ENCODE results near the gene KRT17. TPM values are rescaled to one million over a fixed set of nuclear protein-coding genes. Genes with fewer than 3 reads are reported as not detected.

Gene KRT17
- total and polyA plus RNA-seq, 9 of the 15 experiments (the other 6 are each of a cell fraction or from before 2014, with no cell fraction given): 0.23 to 0.25 TPM; not detected in 7

DNA sequence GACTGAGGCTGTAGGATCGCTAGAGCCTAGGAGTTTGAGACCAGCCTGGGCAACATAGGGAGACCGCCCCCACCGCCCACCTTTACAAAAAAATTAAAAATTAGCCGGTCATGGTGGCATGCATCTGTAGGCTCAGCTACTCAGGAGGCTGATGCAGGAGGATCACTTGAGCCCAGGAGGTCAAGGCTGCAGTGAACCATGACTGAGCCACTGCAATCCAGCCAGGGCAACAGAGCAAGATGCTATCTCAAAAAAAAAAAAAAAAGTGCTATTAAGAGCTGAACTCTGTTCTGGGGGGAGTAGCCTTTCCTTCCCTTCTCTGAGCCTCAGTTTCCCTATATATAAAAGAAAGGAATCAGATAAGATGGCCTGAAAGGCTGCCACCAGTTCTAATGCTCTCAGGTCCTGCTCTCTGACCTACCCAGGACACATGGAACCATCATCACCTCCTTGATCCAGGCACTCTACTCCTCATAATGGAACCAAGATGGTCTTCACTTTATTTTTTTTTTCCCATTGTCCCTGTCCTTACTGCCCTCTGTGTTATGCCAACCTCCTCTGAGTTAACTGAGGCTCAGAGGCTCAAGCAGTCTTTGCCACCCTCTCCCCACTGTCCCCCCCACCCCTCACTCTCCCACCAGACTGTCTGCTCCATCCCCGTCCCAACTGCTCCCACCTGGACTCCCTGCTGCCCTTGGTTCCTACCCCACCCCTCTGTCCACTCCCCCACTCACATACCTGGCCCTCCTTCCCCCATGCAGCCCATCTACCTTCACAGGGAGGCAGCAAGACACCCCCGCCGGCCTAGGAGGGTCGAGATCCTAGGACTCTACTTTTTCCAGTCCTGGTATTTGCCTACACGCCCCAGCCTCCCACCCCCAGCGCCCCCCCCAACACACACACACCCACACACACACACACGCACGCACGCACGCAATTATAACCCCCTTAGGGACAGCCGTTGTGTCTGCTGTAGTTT lies 40.5 kb upstream of the KRT17 start (continued):
- TF ChIP-seq HEY1 (CRISPR knock-in tag; IDR thresholded peaks at IDR 0.05; ENCODE audit: borderline replicate concordance) (no peak), RBM15 (IDR thresholded peaks at IDR 0.05; ENCODE audit: insufficient read depth, low read length) (no peak), HOXB6 (CRISPR knock-in tag; IDR thresholded peaks at IDR 0.05; ENCODE audit: borderline replicate concordance) (no peak), TEAD2 (tag; IDR thresholded peaks at IDR 0.05) (no peak), TAF9B (IDR thresholded peaks at IDR 0.05; ENCODE audit: partially characterized antibody) (no peak), GATAD2B (IDR thresholded peaks at IDR 0.05; ENCODE audit: borderline replicate concordance) (no peak), PCBP2 (IDR thresholded peaks at IDR 0.05; ENCODE audit: low read depth, low read length, poor library complexity, severe bottlenecking) (no peak), BCOR (IDR thresholded peaks at IDR 0.05) (peak; percentile 96), HLTF (IDR thresholded peaks at IDR 0.05) (0 out of 2 replicates have a peak, but pooled peaks have one; percentile 23), RCOR1 (IDR thresholded peaks at IDR 0.05; ENCODE audit: borderline replicate concordance in 1 of 2, low read depth in 2 of 2, low read length in 2 of 2) (0 out of 4 replicates have a peak, but pooled peaks of 1 of the 2 experiments have one; percentile 17), POU5F1 (IDR thresholded peaks at IDR 0.05; ENCODE audit: borderline replicate concordance, low read depth, low read length, partially characterized antibody) (no peak), KDM1A (IDR thresholded peaks at IDR 0.05) (peak; percentile 47 to 73; a peak in 2 of 4 replicates), TBL1XR1 (IDR thresholded peaks at IDR 0.05; ENCODE audit: low read length in 2 of 2) (no peak), RBM22 (IDR thresholded peaks at IDR 0.05; ENCODE audit: low read depth, low read length, poor library complexity, severe bottlenecking) (no peak), ZNF41 (CRISPR knock-in tag; conservative IDR thresholded peaks at IDR 0.05) (no peak), SRSF1 (IDR thresholded peaks at IDR 0.05; ENCODE audit: low read depth, low read length) (no peak), ZNF583 (CRISPR knock-in tag; IDR thresholded peaks at IDR 0.05) (no peak), RFX5 (IDR thresholded peaks at IDR 0.05; ENCODE audit: low read depth, low read length) (no peak), HDAC8 (tag; IDR thresholded peaks at IDR 0.05) (no peak), ILK (tag; IDR thresholded peaks at IDR 0.05; ENCODE audit: borderline replicate concordance, low read depth) (no peak)
- TF ChIP-seq, protein P1, sequence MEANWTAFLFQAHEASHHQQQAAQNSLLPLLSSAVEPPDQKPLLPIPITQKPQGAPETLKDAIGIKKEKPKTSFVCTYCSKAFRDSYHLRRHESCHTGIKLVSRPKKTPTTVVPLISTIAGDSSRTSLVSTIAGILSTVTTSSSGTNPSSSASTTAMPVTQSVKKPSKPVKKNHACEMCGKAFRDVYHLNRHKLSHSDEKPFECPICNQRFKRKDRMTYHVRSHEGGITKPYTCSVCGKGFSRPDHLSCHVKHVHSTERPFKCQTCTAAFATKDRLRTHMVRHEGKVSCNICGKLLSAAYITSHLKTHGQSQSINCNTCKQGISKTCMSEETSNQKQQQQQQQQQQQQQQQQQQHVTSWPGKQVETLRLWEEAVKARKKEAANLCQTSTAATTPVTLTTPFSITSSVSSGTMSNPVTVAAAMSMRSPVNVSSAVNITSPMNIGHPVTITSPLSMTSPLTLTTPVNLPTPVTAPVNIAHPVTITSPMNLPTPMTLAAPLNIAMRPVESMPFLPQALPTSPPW (CRISPR knock-in tag; IDR thresholded peaks at IDR 0.05): 0 out of 2 replicates have a peak, but pooled peaks have one; percentile 1
- TF ChIP-seq, protein P2, sequence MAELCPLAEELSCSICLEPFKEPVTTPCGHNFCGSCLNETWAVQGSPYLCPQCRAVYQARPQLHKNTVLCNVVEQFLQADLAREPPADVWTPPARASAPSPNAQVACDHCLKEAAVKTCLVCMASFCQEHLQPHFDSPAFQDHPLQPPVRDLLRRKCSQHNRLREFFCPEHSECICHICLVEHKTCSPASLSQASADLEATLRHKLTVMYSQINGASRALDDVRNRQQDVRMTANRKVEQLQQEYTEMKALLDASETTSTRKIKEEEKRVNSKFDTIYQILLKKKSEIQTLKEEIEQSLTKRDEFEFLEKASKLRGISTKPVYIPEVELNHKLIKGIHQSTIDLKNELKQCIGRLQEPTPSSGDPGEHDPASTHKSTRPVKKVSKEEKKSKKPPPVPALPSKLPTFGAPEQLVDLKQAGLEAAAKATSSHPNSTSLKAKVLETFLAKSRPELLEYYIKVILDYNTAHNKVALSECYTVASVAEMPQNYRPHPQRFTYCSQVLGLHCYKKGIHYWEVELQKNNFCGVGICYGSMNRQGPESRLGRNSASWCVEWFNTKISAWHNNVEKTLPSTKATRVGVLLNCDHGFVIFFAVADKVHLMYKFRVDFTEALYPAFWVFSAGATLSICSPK (IDR thresholded peaks at IDR 0.05; ENCODE audit: borderline replicate concordance): no peak
- TF ChIP-seq, protein P3, sequence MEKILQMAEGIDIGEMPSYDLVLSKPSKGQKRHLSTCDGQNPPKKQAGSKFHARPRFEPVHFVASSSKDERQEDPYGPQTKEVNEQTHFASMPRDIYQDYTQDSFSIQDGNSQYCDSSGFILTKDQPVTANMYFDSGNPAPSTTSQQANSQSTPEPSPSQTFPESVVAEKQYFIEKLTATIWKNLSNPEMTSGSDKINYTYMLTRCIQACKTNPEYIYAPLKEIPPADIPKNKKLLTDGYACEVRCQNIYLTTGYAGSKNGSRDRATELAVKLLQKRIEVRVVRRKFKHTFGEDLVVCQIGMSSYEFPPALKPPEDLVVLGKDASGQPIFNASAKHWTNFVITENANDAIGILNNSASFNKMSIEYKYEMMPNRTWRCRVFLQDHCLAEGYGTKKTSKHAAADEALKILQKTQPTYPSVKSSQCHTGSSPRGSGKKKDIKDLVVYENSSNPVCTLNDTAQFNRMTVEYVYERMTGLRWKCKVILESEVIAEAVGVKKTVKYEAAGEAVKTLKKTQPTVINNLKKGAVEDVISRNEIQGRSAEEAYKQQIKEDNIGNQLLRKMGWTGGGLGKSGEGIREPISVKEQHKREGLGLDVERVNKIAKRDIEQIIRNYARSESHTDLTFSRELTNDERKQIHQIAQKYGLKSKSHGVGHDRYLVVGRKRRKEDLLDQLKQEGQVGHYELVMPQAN (IDR thresholded peaks at IDR 0.05; ENCODE audit: borderline replicate concordance): no peak
